Right lobe of liver (tissue), 6 donors: ENCODE measurements around the gene ZMYND8. TPM values are rescaled to one million over a fixed set of nuclear protein-coding genes. Genes with fewer than 3 reads are reported as not detected.

Experiments
- ATAC-seq, 4 donors: fragments of 200-7000 bp; cut with Tn5 transposase; one replicate each; pipeline ENCODE4 v1.9.1; 2020; ENCODE audit warnings: mild to moderate bottlenecking in 4 of 4, moderate library complexity in 4 of 4
- DNase-seq, 3 donors: peaks; one replicate each; pipeline ENCODE4 v3.0.0-alpha.2; 2020
- H3K27ac ChIP-seq, 3 donors: fragments of 200-600 bp; one replicate each; pipeline ENCODE4 v1.8.0; 2022
- H3K27me3 ChIP-seq, 2 donors: fragments of 200-600 bp; one replicate each; pipeline ENCODE4 v1.8.0; 2022
- H3K36me3 ChIP-seq, 4 donors: fragments of 200-600 bp; sonication (generic) in 1 of 4; one replicate each; pipeline versions ENCODE4 v1.5.1 to v1.8.0; 2017 to 2022; ENCODE audit warnings: control low read depth in 1 of 4
- H3K4me1 ChIP-seq, 4 donors: fragments of 200-600 bp; sonication (generic) in 1 of 4; one replicate each; pipeline versions ENCODE4 v1.5.1 to v1.8.0; 2017 to 2022; ENCODE audit warnings: control low read depth in 1 of 4
- H3K4me3 ChIP-seq, 3 donors: fragments of 200-600 bp; one replicate each; pipeline ENCODE4 v1.8.0; 2022
- H3K9me3 ChIP-seq, 4 donors: fragments of 200-600 bp; sonication (generic) in 1 of 4; one replicate each; pipeline versions ENCODE4 v1.5.1 to v1.8.0; 2017 to 2022; ENCODE audit warnings: control low read depth in 1 of 4
- CTCF ChIP-seq, 4 donors: fragments of 200-600 bp in 3 of 4; fragments of 450-650 bp in 1 of 4; IDR thresholded peaks; one replicate each; pipeline versions ENCODE4 v1.5.1 to v1.8.0; 2016 to 2022; ENCODE audit warnings: antibody characterized with exemption in 4 of 4, mild to moderate bottlenecking in 2 of 4
- POLR2A ChIP-seq: fragments of 450-650 bp; IDR thresholded peaks from one replicate; pipeline ENCODE4 v1.6.1; 2017; ENCODE audit warnings: antibody characterized with exemption, mild to moderate bottlenecking
- WGBS: methylation state at CpG from one replicate; pipeline ENCODE4 v1.1.6; 2018; ENCODE audit warnings: low coverage, low lambda C conversion rate; ENCODE audit not compliant: insufficient coverage; ENCODE audit errors: missing lambda C conversion rate; 5-methylcytosine and 5-hydroxymethylcytosine counted together
- intact Hi-C, 2 donors: fragments of 100-400 bp; cut with DNase I; formaldehyde crosslinking; loops; one replicate each; pipeline versions ENCODE4 v1.11.2 to v1.14.1; 2022
- total RNA-seq, 6 experiments: library from RNA; depleted of rRNA in 2 of 6; stranded (reverse); fragments of >200 nt in 2 of 6; fragmentation: NEBNext Ultra II Directional in 3 of 6; extraction: Animal tissue kit (Norgen Biotek cat#: 25700) in 3 of 6; gene quantifications; one replicate each; pipeline versions ENCODE4 v1.1.0 to v1.2.4, GENCODE V29; 2016 to 2023
- donor health status: DM: no; HTN: yes; CAD: no.
- donor health status: DM: no; HTN: no; CAD: no.
- donor health status: DM: no; HTN: no; CAD: no.
- donor health status: DM: no; HTN: yes; CAD: no.
- donor health status: DM: no; HTN: yes; CAD: no.

The ZMYND8 gene
- total RNA-seq, 6 experiments from 2014 or later = 7.8 to 25.7 (median 13.8) TPM

- Histone ChIP-seq H3K27ac (no peak overlapping the region), H3K9me3 (no peaks in the 10 kb centered on the region), H3K4me3 (no peak overlapping the region), H3K36me3 (peaks cover 0 to 40% (median 18%) of the 10 kb centered on the region in 4 donors), H3K4me1 (no peaks in the 10 kb centered on the region), H3K27me3 (no peaks in the 10 kb centered on the region)
- ATAC-seq (no peak), DNase-seq (no peak)
- intact Hi-C loops = no loop called here
- no peak for TF ChIP-seq CTCF (IDR thresholded peaks at IDR 0.05)
- 81% methylated on average over 4 of the region's 4 CpGs for WGBS
These were observed 71.3 kb downstream of the ZMYND8 start for GRCh38 chr20:47285189-47285588.

GRCh38 chr20:47284373-47284772 is 72.1 kb downstream of the ZMYND8 start:
- TF ChIP-seq CTCF (IDR thresholded peaks at IDR 0.05) = no peak
- TF ChIP-seq POLR2A = no peak
- no peak for DNase-seq
- intact Hi-C loops = no loop called here
- ATAC-seq = no peak
- no peak overlapping the region for H3K4me3 ChIP-seq
- H3K27me3 ChIP-seq = no peaks in the 10 kb centered on the region
- H3K9me3 ChIP-seq = no peaks in the 10 kb centered on the region
- H3K36me3 ChIP-seq = peaks cover 0 to 38% (median 16%) of the 10 kb centered on the region in 4 donors
- no peak overlapping the region for H3K27ac ChIP-seq
- 100% methylated on average over 5 of the region's 5 CpGs for WGBS
- H3K4me1 ChIP-seq = no peaks in the 10 kb centered on the region

GRCh38 chr20:47283411-47283810 is 73.1 kb downstream of the ZMYND8 start:
- 64% methylated on average over 2 of the region's 3 CpGs for WGBS
- H3K36me3 ChIP-seq = peaks cover 0 to 30% (median 15%) of the 10 kb centered on the region in 4 donors
- TF ChIP-seq POLR2A = no peak
- TF ChIP-seq CTCF (IDR thresholded peaks at IDR 0.05) = no peak

GRCh38 chr20:47282864-47283263 is 73.6 kb downstream of the ZMYND8 start:
- H3K36me3 ChIP-seq = peaks cover 0 to 30% (median 15%) of the 10 kb centered on the region in 4 donors
- ATAC-seq = no peak
- TF ChIP-seq POLR2A (no peak), CTCF (IDR thresholded peaks at IDR 0.05) (no peak)
- WGBS = 100% methylated on average over 1 of the region's 2 CpGs
- DNase-seq = no peak
- no peak overlapping the region for H3K27ac ChIP-seq
- intact Hi-C loops = no loop called here
- H3K27me3 ChIP-seq = no peaks in the 10 kb centered on the region
- H3K4me3 ChIP-seq = no peak overlapping the region
- H3K9me3 ChIP-seq = no peaks in the 10 kb centered on the region
- no peaks in the 10 kb centered on the region for H3K4me1 ChIP-seq

More at GRCh38 chr20:47283411-47283810, 73.1 kb downstream of the ZMYND8 start:
- H3K4me1 ChIP-seq = no peaks in the 10 kb centered on the region
- DNase-seq = no peak
- no peaks in the 10 kb centered on the region for H3K27me3 ChIP-seq
- no peak for ATAC-seq
- H3K9me3 ChIP-seq = no peaks in the 10 kb centered on the region
- H3K27ac ChIP-seq = no peak overlapping the region
- intact Hi-C loops = no loop called here
- H3K4me3 ChIP-seq = no peak overlapping the region

GRCh38 chr20:47281376-47281775 is 75.1 kb downstream of the ZMYND8 start:
- WGBS = 68% methylated on average over 4 of the region's 4 CpGs
- intact Hi-C loops = no loop called here
- Histone ChIP-seq H3K36me3 (peaks cover 0 to 28% (median 11%) of the 10 kb centered on the region in 4 donors), H3K4me1 (no peaks in the 10 kb centered on the region), H3K9me3 (no peaks in the 10 kb centered on the region), H3K4me3 (no peak overlapping the region), H3K27me3 (no peaks in the 10 kb centered on the region), H3K27ac (no peak overlapping the region)
- DNase-seq (no peak), ATAC-seq (no peak)
- TF ChIP-seq CTCF (IDR thresholded peaks at IDR 0.05) (no peak), POLR2A (no peak)
